MM.1S (cell line): ENCODE measurements around the gene PTPRD.

ENCODE experiments used
- DNase-seq: peaks from one replicate; pipeline ENCODE4 v3.0.0-alpha.2; 2015
- H2AFZ ChIP-seq: fragments of 300-600 bp; sonication (generic); 2 replicates; pipeline ENCODE4 v1.6.0; 2016; ENCODE audit warnings: antibody characterized with exemption, low read length
- H3F3A ChIP-seq: fragments of 300-600 bp; sonication (generic); 2 replicates; pipeline ENCODE4 v1.6.1; 2016; ENCODE audit warnings: mild to moderate bottlenecking, antibody characterized with exemption, low read length, moderate library complexity, mixed read lengths; ENCODE audit not compliant: insufficient read depth
- H3K27ac ChIP-seq: fragments of 300-600 bp; sonication (generic); 2 replicates; pipeline ENCODE4 v1.5.1; 2016; ENCODE audit warnings: mild to moderate bottlenecking, low read length
- H3K27me3 ChIP-seq: fragments of 300-600 bp; sonication (generic); replicated peaks from 2 replicates; pipeline ENCODE4 v1.6.0; 2016; ENCODE audit warnings: low read length; ENCODE audit not compliant: insufficient read depth
- H3K36me3 ChIP-seq: fragments of 300-600 bp; sonication (generic); replicated peaks from 2 replicates; pipeline ENCODE4 v1.6.1; 2016; ENCODE audit warnings: mild to moderate bottlenecking, low read length, mixed read lengths; ENCODE audit not compliant: insufficient read depth
- H3K4me1 ChIP-seq: fragments of 300-600 bp; sonication (generic); 2 replicates; pipeline ENCODE4 v1.6.1; 2016; ENCODE audit warnings: low read length, mixed read lengths
- H3K4me2 ChIP-seq: fragments of 300-600 bp; sonication (generic); 2 replicates; pipeline ENCODE4 v1.6.0; 2016; ENCODE audit warnings: low read depth, low read length
- H3K4me3 ChIP-seq: fragments of 300-600 bp; sonication (generic); 2 replicates; pipeline ENCODE4 v1.5.1; 2016; ENCODE audit warnings: low read length, mixed read lengths
- H3K79me2 ChIP-seq: fragments of 300-600 bp; sonication (generic); 2 replicates; pipeline ENCODE4 v1.6.1; 2016; ENCODE audit warnings: mixed run types, low read length, mixed read lengths
- H3K9ac ChIP-seq: fragments of 300-600 bp; sonication (generic); 2 replicates; pipeline ENCODE4 v1.6.1; 2016; ENCODE audit warnings: low read length, mixed read lengths
- H3K9me2 ChIP-seq: fragments of 300-600 bp; sonication (generic); replicated peaks from 2 replicates; pipeline ENCODE4 v1.6.1; 2016; ENCODE audit warnings: mild to moderate bottlenecking, low read length, mixed read lengths; ENCODE audit not compliant: insufficient read depth
- H3K9me3 ChIP-seq: fragments of 300-600 bp; sonication (generic); replicated peaks from 2 replicates; pipeline ENCODE4 v1.6.1; 2016; ENCODE audit warnings: mild to moderate bottlenecking, low read length, mixed read lengths; ENCODE audit not compliant: insufficient read depth
- H4K20me1 ChIP-seq: fragments of 300-600 bp; sonication (generic); 2 replicates; pipeline ENCODE4 v1.6.1; 2016; ENCODE audit warnings: mild to moderate bottlenecking, low read length, moderate library complexity, mixed read lengths; ENCODE audit not compliant: insufficient read depth
- EZH2 ChIP-seq: fragments of 300-600 bp; sonication (generic); optimal IDR thresholded peaks from 2 replicates; pipeline ENCODE3; 2017; ENCODE audit warnings: low read depth, mild to moderate bottlenecking, antibody characterized with exemption, low read length, mixed read lengths
- EZH2phosphoT487 ChIP-seq: fragments of 300-600 bp; sonication (generic); IDR thresholded peaks from 2 replicates; pipeline ENCODE4 v1.6.1; 2018; ENCODE audit warnings: antibody characterized with exemption, low read length
- TF ChIP-seq, protein P1 (sequence below): fragments of 300-600 bp; sonication (generic); IDR thresholded peaks from 2 replicates; pipeline ENCODE4 v1.5.1; 2016; ENCODE audit warnings: antibody characterized with exemption, low read length, mixed read lengths

The PTPRD gene

DNA sequence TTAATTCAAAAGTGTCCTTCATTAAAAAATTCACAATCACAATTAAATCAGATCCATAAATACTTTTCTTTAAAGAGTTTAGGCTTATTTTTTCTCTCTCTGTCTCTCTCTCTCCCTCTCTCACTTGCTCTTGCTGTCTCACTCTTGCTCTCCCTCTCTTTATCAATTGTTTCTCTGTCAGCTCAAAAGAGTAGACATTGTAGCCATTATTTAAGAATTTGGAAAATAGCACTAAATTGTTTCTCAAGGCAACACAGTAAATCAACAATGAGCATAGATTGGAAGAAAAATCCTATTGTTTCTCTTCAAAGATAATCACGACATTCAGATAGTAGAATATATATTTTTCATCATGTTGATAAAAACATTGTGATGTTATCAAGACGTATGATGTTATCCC, 1114.0 kb downstream of the PTPRD start:
- H2AFZ ChIP-seq, result no peak overlapping the region

DNA sequence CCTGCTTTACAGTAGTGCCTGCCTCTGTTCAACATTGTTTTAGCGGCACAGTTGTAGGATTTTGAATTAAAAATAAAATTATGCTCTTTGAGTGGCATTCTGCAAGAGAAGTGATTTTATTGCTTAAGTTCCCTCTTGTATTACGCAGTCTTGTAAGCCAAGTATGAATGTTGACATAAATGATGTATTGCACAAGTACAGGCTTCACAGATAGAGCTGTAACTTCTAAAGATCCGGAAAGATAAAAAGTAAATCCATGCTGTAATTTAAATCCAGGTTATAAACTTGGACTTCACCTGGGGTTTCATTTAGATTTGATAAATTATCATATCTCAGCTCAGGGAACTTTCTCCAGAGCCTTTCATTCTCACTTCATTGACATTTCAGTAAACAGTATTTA, 1114.7 kb downstream of the PTPRD start:
- no peak for TF ChIP-seq EZH2phosphoT487
- TF ChIP-seq, protein P1, sequence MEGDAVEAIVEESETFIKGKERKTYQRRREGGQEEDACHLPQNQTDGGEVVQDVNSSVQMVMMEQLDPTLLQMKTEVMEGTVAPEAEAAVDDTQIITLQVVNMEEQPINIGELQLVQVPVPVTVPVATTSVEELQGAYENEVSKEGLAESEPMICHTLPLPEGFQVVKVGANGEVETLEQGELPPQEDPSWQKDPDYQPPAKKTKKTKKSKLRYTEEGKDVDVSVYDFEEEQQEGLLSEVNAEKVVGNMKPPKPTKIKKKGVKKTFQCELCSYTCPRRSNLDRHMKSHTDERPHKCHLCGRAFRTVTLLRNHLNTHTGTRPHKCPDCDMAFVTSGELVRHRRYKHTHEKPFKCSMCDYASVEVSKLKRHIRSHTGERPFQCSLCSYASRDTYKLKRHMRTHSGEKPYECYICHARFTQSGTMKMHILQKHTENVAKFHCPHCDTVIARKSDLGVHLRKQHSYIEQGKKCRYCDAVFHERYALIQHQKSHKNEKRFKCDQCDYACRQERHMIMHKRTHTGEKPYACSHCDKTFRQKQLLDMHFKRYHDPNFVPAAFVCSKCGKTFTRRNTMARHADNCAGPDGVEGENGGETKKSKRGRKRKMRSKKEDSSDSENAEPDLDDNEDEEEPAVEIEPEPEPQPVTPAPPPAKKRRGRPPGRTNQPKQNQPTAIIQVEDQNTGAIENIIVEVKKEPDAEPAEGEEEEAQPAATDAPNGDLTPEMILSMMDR, result no peak
- TF ChIP-seq EZH2, result no peak
- H3K27ac ChIP-seq, result no peak overlapping the region

More for the DNA sequence above, 1114.0 kb downstream of the PTPRD start:
- Histone ChIP-seq H3K9me3 (no peaks in the 10 kb centered on the region), H3K27ac (no peak overlapping the region), H3K9me2 (no peaks in the 10 kb centered on the region), H4K20me1 (no peaks in the 10 kb centered on the region), H3K27me3 (no peaks in the 10 kb centered on the region), H3K4me3 (no peak overlapping the region), H3K79me2 (no peaks in the 10 kb centered on the region), H3K4me1 (no peaks in the 10 kb centered on the region), H3K36me3 (no peaks in the 10 kb centered on the region), H3K4me2 (no peak overlapping the region), H3K9ac (no peak overlapping the region), H3F3A (no peaks in the 10 kb centered on the region)
- TF ChIP-seq, protein P1, result no peak
- TF ChIP-seq EZH2, result no peak
- TF ChIP-seq EZH2phosphoT487, result no peak
- DNase-seq, result no peak

DNA sequence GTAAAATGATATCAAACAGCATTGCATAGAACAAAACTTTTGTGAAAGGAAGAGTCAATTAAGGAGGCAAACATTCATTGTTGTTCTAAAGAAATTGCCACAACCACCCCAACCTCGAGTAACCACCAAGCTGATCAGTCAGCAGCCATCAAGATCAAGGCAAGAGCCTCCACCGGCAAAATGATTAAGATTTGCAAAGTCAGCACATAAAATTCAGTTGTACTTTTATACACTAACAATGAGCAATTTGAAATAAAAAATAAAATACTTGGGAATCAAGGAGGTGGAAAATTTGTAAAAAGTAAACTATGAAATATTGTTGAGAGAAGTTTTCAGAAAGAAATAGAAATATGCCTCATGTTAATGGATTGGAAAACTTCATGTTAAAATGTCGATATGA, 1118.5 kb downstream of the PTPRD start:
- TF ChIP-seq EZH2 (no peak), EZH2phosphoT487 (no peak)
- TF ChIP-seq, protein P1, result no peak
- Histone ChIP-seq H3K27me3 (no peaks in the 10 kb centered on the region), H2AFZ (no peak overlapping the region), H3K27ac (no peak overlapping the region), H3K9ac (no peak overlapping the region), H3K4me1 (0 out of 2 replicates have a peak, but pooled peaks cover 3% of the 10 kb centered on the region), H3K4me3 (no peak overlapping the region), H3K4me2 (no peak overlapping the region), H3K79me2 (no peaks in the 10 kb centered on the region), H3K9me2 (0 out of 2 replicates have a peak, but pooled peaks cover 2% of the 10 kb centered on the region), H4K20me1 (no peaks in the 10 kb centered on the region), H3K36me3 (no peaks in the 10 kb centered on the region), H3F3A (no peaks in the 10 kb centered on the region), H3K9me3 (no peaks in the 10 kb centered on the region)
- no peak for DNase-seq

More for the DNA sequence above, 1114.7 kb downstream of the PTPRD start:
- Histone ChIP-seq H2AFZ (no peak overlapping the region), H3K79me2 (no peaks in the 10 kb centered on the region), H4K20me1 (no peaks in the 10 kb centered on the region), H3K4me1 (no peaks in the 10 kb centered on the region), H3K9me3 (no peaks in the 10 kb centered on the region), H3K27me3 (no peaks in the 10 kb centered on the region), H3K36me3 (no peaks in the 10 kb centered on the region), H3K9ac (no peak overlapping the region), H3K4me2 (no peak overlapping the region), H3K4me3 (no peak overlapping the region), H3K9me2 (no peaks in the 10 kb centered on the region), H3F3A (no peaks in the 10 kb centered on the region)
- DNase-seq, result no peak
